ENCODE results near the gene EIF4ENIF1.
A peak's percentile ranks its signal among the peaks of the same experiment; 100 is the strongest.
"Not testable (repeated sequence)": the region's sequence is repeated elsewhere in the genome, so short reads cannot be mapped to it uniquely, and the experiment has no call there.

The EIF4ENIF1 gene

DNA sequence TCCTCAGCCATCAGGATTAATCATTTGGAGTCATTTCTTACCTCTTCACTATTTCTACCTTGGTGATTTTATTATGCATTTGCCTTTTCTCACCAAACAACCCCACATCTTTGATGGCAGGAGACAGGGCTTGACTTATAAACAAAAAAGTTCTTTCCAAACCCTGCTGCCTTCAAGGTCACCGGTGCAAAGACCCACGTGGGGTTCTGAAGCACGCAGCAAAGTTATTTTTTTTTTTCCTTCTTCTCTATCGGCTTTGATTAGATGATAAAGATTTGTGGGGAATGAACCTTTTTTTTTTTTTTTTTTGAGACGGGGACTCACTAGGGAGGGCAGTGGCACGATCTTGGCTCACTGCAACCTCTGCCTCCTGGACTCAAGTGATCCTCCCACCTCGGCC, 46.1 kb downstream of the EIF4ENIF1 start:
- DNase-seq (ENCODE audit: low spot score) = no peak

GRCh38 chr22:31442768-31443489, 46.7 kb downstream of the EIF4ENIF1 start:
- DNase-seq (ENCODE audit: low spot score) = no peak

GRCh38 chr22:31441652-31442051, 48.0 kb downstream of the EIF4ENIF1 start:
- DNase-seq (ENCODE audit: low spot score) = no peak

GRCh38 chr22:31440681-31441080, 49.0 kb downstream of the EIF4ENIF1 start:
- DNase-seq (ENCODE audit: low spot score) = no peak

GRCh38 chr22:31439808-31440207, 49.8 kb downstream of the EIF4ENIF1 start:
- no peak for DNase-seq (ENCODE audit: low spot score)

GRCh38 chr22:31436132-31436531, 53.5 kb downstream of the EIF4ENIF1 start:
- peak; percentile 21 for DNase-seq (ENCODE audit: low spot score)

DNA sequence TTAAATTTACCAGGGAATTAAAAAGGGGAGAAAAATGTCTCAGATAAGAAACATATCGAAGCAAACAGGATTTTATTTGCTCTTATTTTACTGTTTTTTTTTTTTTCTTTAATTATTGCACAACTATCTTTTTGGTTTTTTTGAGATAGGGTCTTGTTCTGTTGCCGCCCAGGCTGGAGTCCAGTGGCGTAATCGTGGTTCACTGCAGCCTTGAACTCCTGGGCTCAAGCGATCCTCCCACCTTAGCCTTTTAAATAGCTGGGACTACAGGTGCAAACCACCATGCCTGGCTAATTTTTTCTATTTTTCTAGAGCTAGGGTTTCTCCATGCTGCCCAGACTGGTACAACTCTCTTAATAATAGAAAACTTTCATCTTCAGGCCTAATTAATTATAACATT, 57.7 kb downstream of the EIF4ENIF1 start:
- no peak for DNase-seq (ENCODE audit: low spot score)

DNA sequence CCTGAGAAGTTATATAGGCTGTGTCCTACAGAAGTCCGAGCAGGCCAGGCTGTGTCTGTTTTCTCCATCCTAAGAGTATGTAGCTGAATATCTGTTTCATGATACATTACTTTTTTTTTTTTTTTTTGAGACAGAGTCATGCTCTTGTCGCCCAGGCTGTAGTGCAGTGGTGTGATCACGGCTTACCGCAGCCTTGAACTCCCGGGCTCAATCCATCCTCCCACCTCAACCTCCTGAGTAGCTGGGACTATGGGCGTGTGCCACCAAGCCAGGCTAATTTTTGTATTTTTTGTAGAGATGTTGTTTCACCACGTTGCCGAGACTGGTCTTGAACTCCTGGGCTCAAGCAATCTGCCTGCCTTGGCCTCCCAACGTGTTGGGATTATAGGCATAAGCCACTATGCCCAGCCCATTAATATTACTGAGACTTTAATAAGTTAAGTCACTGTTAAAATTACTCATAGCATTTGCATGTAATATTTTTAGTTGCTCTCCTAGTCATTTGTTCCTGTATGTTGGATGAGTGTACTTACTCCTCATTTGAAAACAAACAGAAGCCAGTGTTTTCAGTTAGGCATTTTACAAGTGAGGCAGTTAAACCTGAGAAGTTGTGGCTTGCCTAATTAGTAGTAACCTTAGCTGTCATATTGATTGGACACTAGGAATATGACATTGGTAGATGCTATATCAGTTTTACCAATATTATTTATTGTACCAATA, 64.2 kb downstream of the EIF4ENIF1 start:
- DNase-seq (ENCODE audit: low spot score) = no peak

GRCh38 chr22:31402350-31402749, 87.3 kb downstream of the EIF4ENIF1 start:
- DNase-seq (ENCODE audit: low spot score) = not testable (repeated sequence)

- peak; percentile 38 for DNase-seq (ENCODE audit: low spot score)
Measured at GRCh38 chr22:31400023-31400397, 89.6 kb downstream of the EIF4ENIF1 start.

- DNase-seq (ENCODE audit: low spot score) = peak; percentile 100
Measured at GRCh38 chr22:31399211-31400022, 90.2 kb downstream of the EIF4ENIF1 start, which contains the start of gene DRG1. Gene DRG1 (plus strand): TSS chr22:31399604. CDS start chr22:31399684, 80 bp downstream.

DNA sequence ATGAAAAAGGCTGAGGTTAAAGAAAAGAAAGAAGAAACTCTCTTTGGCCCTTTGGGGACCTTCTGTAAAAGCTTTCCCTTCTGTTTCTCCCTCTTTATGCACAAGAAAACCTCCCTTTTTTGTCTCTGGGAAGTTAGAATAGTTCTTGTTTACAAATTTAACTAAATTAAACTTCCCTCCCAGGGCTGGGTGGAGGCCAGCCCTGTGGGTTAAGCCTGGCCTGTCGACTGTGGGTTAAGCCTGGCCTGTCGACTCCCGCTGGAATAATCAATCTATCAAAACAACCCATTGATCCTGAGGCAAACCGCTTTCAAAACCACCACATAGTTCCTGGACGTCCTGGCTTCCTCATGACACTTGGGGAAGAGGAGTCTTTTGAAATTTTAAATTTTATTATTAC, 91.4 kb downstream of the EIF4ENIF1 start:
- no peak for DNase-seq (ENCODE audit: low spot score)

DNA sequence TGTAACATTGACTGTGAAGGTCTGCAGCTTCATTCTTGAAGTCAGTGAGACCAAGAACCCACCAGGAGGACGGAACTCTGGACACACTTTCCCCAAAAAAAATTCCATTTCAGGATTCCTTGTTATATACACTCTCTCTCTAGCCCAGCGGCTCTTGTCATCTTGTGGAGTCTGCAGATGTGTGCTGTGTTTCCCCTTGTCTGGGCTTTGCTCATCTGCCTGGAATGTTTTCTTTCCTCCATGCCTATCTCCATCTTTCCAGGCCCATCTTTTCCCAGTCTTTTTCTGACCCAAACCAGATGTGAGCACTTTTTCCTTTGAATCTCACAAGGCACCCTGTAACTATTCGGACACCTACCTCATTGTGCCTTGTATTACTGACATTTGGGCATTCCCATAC, 95.3 kb downstream of the EIF4ENIF1 start:
- peak; percentile 65 for DNase-seq (ENCODE audit: low spot score)

DNA sequence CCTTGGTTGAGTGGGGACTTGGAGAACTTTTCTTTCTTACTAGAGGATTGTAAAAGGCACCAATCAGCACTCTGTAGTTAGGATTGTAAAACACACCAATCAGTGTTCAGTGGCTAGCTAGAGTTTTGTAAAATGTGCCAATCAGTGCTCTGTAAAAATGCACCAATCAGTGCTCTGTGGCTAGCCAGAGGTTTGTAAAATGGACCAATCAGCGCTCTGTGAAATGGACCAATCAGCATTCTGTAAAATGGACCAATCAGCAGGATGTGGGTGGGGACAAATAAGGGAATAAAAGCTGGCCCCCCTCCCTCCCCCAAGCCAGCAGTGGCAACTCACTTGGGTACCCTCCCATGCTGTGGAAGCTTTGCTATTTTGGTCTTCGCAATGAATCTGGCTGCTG, 95.7 kb downstream of the EIF4ENIF1 start:
- DNase-seq (ENCODE audit: low spot score) = no peak
